ENCODE measurements around the gene MDP1.

DNA sequence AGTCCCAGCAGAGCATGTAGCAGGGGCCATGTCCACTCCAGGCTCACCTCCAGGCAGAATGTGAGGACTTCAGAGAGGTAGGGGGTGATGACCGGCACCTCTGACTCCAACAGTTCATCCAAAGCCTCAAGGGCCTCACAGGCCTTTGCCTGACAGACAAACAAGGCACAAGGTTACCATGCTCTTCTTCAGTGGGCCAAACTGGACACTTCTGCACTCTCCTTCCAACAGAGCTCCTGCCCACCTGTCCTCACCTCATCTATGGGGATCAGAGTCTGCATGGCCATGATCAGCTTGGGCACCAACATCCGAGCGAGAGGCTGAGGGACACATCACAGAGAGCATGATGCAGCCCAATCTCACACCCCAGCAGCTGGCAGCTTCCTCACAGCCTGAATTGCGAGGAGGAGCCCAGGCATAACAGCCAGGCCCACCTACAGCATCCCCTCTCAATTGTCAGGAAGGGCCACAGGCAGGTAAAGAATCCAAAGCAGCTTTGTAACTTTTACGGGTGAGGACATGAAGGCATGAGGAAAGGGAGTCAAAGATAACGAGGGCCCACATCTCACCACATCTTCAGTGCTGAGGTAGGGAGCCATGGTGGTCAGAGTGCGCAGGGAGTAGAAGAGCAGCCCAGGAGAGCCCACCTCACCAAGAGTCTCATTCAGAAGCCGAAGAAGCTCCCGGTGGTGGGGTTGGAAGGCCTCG lies 28.9 kb downstream of the MDP1 start:
- TF ChIP-seq, protein P1, sequence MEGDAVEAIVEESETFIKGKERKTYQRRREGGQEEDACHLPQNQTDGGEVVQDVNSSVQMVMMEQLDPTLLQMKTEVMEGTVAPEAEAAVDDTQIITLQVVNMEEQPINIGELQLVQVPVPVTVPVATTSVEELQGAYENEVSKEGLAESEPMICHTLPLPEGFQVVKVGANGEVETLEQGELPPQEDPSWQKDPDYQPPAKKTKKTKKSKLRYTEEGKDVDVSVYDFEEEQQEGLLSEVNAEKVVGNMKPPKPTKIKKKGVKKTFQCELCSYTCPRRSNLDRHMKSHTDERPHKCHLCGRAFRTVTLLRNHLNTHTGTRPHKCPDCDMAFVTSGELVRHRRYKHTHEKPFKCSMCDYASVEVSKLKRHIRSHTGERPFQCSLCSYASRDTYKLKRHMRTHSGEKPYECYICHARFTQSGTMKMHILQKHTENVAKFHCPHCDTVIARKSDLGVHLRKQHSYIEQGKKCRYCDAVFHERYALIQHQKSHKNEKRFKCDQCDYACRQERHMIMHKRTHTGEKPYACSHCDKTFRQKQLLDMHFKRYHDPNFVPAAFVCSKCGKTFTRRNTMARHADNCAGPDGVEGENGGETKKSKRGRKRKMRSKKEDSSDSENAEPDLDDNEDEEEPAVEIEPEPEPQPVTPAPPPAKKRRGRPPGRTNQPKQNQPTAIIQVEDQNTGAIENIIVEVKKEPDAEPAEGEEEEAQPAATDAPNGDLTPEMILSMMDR (conservative IDR thresholded peaks at IDR 0.05; ENCODE audit: low read length), result no peak
- no peak for TF ChIP-seq EZH2phosphoT487 (IDR thresholded peaks at IDR 0.05; ENCODE audit: borderline replicate concordance)
